HCT116 (cell line): ENCODE data around the gene ITPR1. TPM values are rescaled to one million over a fixed set of nuclear protein-coding genes. Genes with fewer than 3 reads are reported as not detected.

ENCODE experiments used
- ATAC-seq: fragments of 200-7000 bp; cut with Tn5 transposase; 2 replicates; pipeline ENCODE4 v1.9.1; 2020; ENCODE audit warnings: mild to moderate bottlenecking, moderate library complexity
- BruUV-seq: library from RNA; stranded (reverse); fragments of 400-500 nt; replicated peaks from 2 replicates; lab custom pipeline; 2021; lab: Mats Ljungman, UMichigan
- CTCF ChIA-PET: fragments of 300-600 bp; sonication (Branson Sonifier 250); formaldehyde crosslinking; loops from one replicate; lab custom pipeline; 2021; ENCODE audit warnings: antibody characterized with exemption; lab: Charles Lee
- POLR2A ChIA-PET: fragments of 300-600, 350-600 bp; sonication (Branson Sonifier 250); formaldehyde crosslinking; loops from one replicate; lab custom pipeline; 2021; ENCODE audit warnings: antibody characterized with exemption; lab: Charles Lee
- RAD21 ChIA-PET, 2 experiments: fragments of 300-600 bp; sonication (Branson Sonifier 250); formaldehyde crosslinking; loops; one replicate each; lab custom pipeline; 2023; ENCODE audit warnings: low total read pairs in 2 of 2; ENCODE audit not compliant: uncharacterized antibody in 2 of 2, unreplicated experiment in 2 of 2, low non-redundant PET in 1 of 2; lab: Charles Lee
- DNase-seq: peaks from one replicate; pipeline ENCODE4 v3.0.0-alpha.2; 2010; ENCODE audit warnings: low read depth, low spot score
- H2AFZ ChIP-seq: fragments of 200-600 bp; shearing (Covaris generic), sonication (generic); 2 replicates; pipeline ENCODE4 v1.6.1; 2017; ENCODE audit warnings: low read depth, mixed run types, mixed read lengths, antibody characterized with exemption, low read length; ENCODE audit not compliant: poor library complexity, severe bottlenecking
- H3K27ac ChIP-seq: 2 replicates; pipeline ENCODE4 v1.5.1; 2012; ENCODE audit warnings: low read depth, low read length
- H3K27me3 ChIP-seq: fragments of 200-600 bp; sonication (generic); 2 replicates; pipeline ENCODE4 v1.6.1; 2016; ENCODE audit warnings: mixed run types, low read length, mixed read lengths; ENCODE audit not compliant: insufficient read depth
- H3K36me3 ChIP-seq, 2 experiments: fragments of 200-500 bp in 1 of 2; fragments of 200-600 bp in 1 of 2; sonication (Bioruptor generic) in 1 of 2; sonication (generic) in 1 of 2; 2 replicates each; pipeline versions ENCODE4 v1.5.1 to v1.6.1; 2014 to 2016; ENCODE audit warnings: low read length in 2 of 2, inconsistent platforms in 1 of 2, mixed read lengths in 1 of 2, mixed run types in 1 of 2; ENCODE audit not compliant: insufficient read depth in 2 of 2, control insufficient read depth in 1 of 2
- H3K4me1 ChIP-seq, 2 experiments: fragments of 200-600 bp in 1 of 2; sonication (generic) in 1 of 2; 2 replicates each; pipeline versions ENCODE4 v1.5.1 to v1.6.1; 2012 to 2017; ENCODE audit warnings: low read length in 2 of 2, inconsistent platforms in 1 of 2, mild to moderate bottlenecking in 1 of 2, mixed read lengths in 1 of 2, mixed run types in 1 of 2, moderate library complexity in 1 of 2; ENCODE audit not compliant: insufficient read depth in 2 of 2, control insufficient read depth in 1 of 2
- H3K4me2 ChIP-seq: fragments of 200-600 bp; sonication (generic); 2 replicates; pipeline ENCODE4 v1.6.1; 2017; ENCODE audit warnings: mixed run types, low read length, mixed read lengths
- H3K4me3 ChIP-seq, 2 experiments: fragments of 200-600 bp in 1 of 2; sonication (generic) in 1 of 2; replicated peaks in 1 of 2; 2 replicates each; pipeline ENCODE4 v1.5.1; 2011 to 2016; ENCODE audit warnings: low read length in 2 of 2, control low read depth in 1 of 2, low read depth in 1 of 2, mild to moderate bottlenecking in 1 of 2, mixed read lengths in 1 of 2, mixed run types in 1 of 2
- H3K79me2 ChIP-seq: fragments of 200-600 bp; sonication (generic); 2 replicates; pipeline ENCODE4 v1.6.1; 2017; ENCODE audit warnings: mild to moderate bottlenecking, mixed run types, low read length, moderate library complexity, mixed read lengths; ENCODE audit not compliant: insufficient read depth
- H3K9ac ChIP-seq: fragments of 200-600 bp; sonication (generic); 2 replicates; pipeline ENCODE4 v1.6.1; 2016; ENCODE audit warnings: low read length, mixed read lengths
- H3K9me2 ChIP-seq: fragments of 200-600 bp; sonication (generic), shearing (Covaris generic); 2 replicates; pipeline ENCODE4 v1.6.1; 2017; ENCODE audit warnings: mixed run types, mild to moderate bottlenecking, moderate library complexity; ENCODE audit not compliant: insufficient read depth
- H3K9me3 ChIP-seq, 2 experiments: fragments of 200-500 bp in 1 of 2; fragments of 200-600 bp in 1 of 2; sonication (Bioruptor generic) in 1 of 2; sonication (generic) in 1 of 2; 2 replicates each; pipeline ENCODE4 v1.6.1; 2014 to 2017; ENCODE audit warnings: low read length in 2 of 2, mixed read lengths in 2 of 2, inconsistent platforms in 1 of 2, low read depth in 1 of 2, mild to moderate bottlenecking in 1 of 2, mixed run types in 1 of 2, moderate library complexity in 1 of 2; ENCODE audit not compliant: control insufficient read depth in 1 of 2, insufficient read depth in 1 of 2
- H4K20me1 ChIP-seq: fragments of 200-600 bp; sonication (generic), shearing (Covaris generic); 2 replicates; pipeline ENCODE4 v1.6.1; 2017; ENCODE audit warnings: mixed run types, mild to moderate bottlenecking, moderate library complexity; ENCODE audit not compliant: insufficient read depth
- CEBPB ChIP-seq: IDR thresholded peaks from 2 replicates; pipeline ENCODE4 v1.6.1; 2012; ENCODE audit warnings: low read depth
- FOSL1 ChIP-seq: IDR thresholded peaks from 2 replicates; pipeline ENCODE4 v1.6.1; 2012; ENCODE audit warnings: low read depth
- JUND ChIP-seq: IDR thresholded peaks from 2 replicates; pipeline ENCODE4 v1.6.1; 2012
- POLR2AphosphoS5 ChIP-seq: IDR thresholded peaks from 2 replicates; pipeline ENCODE4 v1.6.1; 2011; ENCODE audit warnings: mild to moderate bottlenecking, low read depth, low read length, moderate library complexity
- SIN3A ChIP-seq: IDR thresholded peaks from 2 replicates; pipeline ENCODE4 v1.6.1; 2012; ENCODE audit warnings: low read depth
- SP1 ChIP-seq: IDR thresholded peaks from 2 replicates; pipeline ENCODE4 v1.6.1; 2012; ENCODE audit warnings: low read depth
- SRF ChIP-seq: IDR thresholded peaks from 2 replicates; pipeline ENCODE4 v1.6.1; 2012; ENCODE audit warnings: low read depth
- TCF7L2 ChIP-seq: IDR thresholded peaks from 2 replicates; pipeline ENCODE4 v1.7.0; 2011; ENCODE audit warnings: borderline replicate concordance, inconsistent platforms; ENCODE audit not compliant: insufficient read depth, insufficient read length; ENCODE audit errors: extremely low read depth
- YY1 ChIP-seq: IDR thresholded peaks from 2 replicates; pipeline ENCODE4 v1.6.1; 2011; ENCODE audit warnings: low read length, low read depth, moderate library complexity, mild to moderate bottlenecking; ENCODE audit not compliant: insufficient replicate concordance; ENCODE audit errors: extremely low read depth
- ZFX ChIP-seq: fragments of 450-650 bp; IDR thresholded peaks from 2 replicates; pipeline ENCODE4 v1.6.1; 2017
- intact Hi-C: fragments of 100-400 bp; cut with micrococcal nuclease; formaldehyde crosslinking; loops from 2 replicates; pipeline ENCODE4 v1.10.0; 2022
- total RNA-seq: library from RNA; stranded (reverse); gene quantifications from one replicate; pipeline ENCODE4 v1.2.1, GENCODE V29; 2021; ENCODE audit not compliant: unreplicated experiment
- TF ChIP-seq, protein P1 (sequence below): IDR thresholded peaks from 2 replicates; pipeline ENCODE4 v1.6.1; 2011; ENCODE audit warnings: mild to moderate bottlenecking, low read length, moderate library complexity; ENCODE audit not compliant: insufficient replicate concordance; ENCODE audit errors: extremely low read depth
- TF ChIP-seq, protein P2 (sequence below): IDR thresholded peaks from 2 replicates; pipeline ENCODE4 v1.6.1; 2012
- TF ChIP-seq, protein P3 (sequence below): IDR thresholded peaks from 2 replicates; pipeline ENCODE4 v1.6.1; 2012; ENCODE audit warnings: low read depth
- TF ChIP-seq, protein P4 (sequence below): IDR thresholded peaks from 2 replicates; pipeline ENCODE4 v1.6.1; 2012

The ITPR1 gene
- total RNA-seq, 1 experiment from 2014 or later: 9.2 TPM

DNA sequence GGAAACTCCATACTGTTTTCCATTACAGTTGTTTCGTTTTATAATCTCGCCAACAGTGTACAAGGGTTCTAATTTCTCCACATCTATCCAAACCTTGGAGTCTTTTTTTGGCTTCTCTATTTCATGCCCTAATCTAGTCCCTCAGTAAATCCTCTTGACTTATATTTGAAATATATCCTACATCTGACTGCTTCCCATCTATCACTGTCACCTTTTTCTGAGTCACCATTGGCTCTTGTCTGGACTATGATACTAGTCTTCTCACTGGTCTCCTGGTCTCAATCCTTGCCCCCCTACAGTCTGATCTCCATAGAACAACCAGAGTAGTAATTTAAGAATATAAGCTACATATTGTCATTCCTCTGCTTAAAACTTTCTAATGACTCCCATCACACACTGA is 80.0 kb downstream of the ITPR1 start (continued):
- TF ChIP-seq, protein P1, sequence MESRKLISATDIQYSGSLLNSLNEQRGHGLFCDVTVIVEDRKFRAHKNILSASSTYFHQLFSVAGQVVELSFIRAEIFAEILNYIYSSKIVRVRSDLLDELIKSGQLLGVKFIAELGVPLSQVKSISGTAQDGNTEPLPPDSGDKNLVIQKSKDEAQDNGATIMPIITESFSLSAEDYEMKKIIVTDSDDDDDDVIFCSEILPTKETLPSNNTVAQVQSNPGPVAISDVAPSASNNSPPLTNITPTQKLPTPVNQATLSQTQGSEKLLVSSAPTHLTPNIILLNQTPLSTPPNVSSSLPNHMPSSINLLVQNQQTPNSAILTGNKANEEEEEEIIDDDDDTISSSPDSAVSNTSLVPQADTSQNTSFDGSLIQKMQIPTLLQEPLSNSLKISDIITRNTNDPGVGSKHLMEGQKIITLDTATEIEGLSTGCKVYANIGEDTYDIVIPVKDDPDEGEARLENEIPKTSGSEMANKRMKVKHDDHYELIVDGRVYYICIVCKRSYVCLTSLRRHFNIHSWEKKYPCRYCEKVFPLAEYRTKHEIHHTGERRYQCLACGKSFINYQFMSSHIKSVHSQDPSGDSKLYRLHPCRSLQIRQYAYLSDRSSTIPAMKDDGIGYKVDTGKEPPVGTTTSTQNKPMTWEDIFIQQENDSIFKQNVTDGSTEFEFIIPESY: no peak
- TF ChIP-seq POLR2AphosphoS5 (no peak), FOSL1 (no peak), SIN3A (no peak)
- TF ChIP-seq, protein P2, sequence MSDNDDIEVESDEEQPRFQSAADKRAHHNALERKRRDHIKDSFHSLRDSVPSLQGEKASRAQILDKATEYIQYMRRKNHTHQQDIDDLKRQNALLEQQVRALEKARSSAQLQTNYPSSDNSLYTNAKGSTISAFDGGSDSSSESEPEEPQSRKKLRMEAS: no peak
- TF ChIP-seq, all 23 proteins: peak for 0

DNA sequence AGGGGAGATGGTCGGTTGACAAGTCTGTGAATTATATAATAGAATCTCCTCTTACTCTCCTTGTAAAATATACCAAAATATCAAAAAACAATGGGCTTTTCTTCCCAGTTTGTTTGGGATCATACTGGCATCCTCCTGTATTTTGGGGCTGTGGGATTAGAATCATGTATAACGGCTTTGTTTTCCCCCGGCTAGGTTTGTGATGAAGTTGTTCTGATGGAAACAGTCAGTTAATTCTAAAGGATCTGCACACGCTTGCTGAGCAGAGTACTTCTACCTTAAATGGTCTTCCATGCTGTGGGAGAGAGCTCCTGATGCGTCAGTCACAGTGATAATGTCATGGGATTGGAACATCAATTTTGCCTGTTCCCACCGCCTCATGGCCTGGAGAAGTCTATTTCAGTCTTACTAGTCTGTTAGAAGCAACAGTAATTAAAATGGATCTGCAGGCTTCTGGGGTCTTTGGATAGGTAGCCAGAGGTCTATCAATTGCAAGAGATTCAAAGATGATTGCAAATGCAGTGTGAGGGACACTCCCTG is 81.3 kb downstream of the ITPR1 start:
- Histone ChIP-seq H3K27me3 (0 out of 2 replicates have a peak, but pooled peaks cover 3% of the 10 kb centered on the region), H3K9ac (no peak overlapping the region), H2AFZ (no peak overlapping the region), H3K4me2 (no peak overlapping the region), H3K4me1 (no peaks in the 10 kb centered on the region), H3K27ac (no peak overlapping the region), H3K4me3 (no peak overlapping the region), H3K9me2 (no peaks in the 10 kb centered on the region), H3K9me3 (no peaks in the 10 kb centered on the region), H4K20me1 (no peaks in the 10 kb centered on the region), H3K36me3 (no peaks in the 10 kb centered on the region), H3K79me2 (no peaks in the 10 kb centered on the region)
- TF ChIP-seq POLR2AphosphoS5 (no peak), ZFX (no peak), CEBPB (no peak), YY1 (no peak), SRF (no peak), TCF7L2 (no peak), SP1 (no peak), JUND (no peak), SIN3A (no peak)
- TF ChIP-seq, protein P2: no peak
- TF ChIP-seq, protein P3, sequence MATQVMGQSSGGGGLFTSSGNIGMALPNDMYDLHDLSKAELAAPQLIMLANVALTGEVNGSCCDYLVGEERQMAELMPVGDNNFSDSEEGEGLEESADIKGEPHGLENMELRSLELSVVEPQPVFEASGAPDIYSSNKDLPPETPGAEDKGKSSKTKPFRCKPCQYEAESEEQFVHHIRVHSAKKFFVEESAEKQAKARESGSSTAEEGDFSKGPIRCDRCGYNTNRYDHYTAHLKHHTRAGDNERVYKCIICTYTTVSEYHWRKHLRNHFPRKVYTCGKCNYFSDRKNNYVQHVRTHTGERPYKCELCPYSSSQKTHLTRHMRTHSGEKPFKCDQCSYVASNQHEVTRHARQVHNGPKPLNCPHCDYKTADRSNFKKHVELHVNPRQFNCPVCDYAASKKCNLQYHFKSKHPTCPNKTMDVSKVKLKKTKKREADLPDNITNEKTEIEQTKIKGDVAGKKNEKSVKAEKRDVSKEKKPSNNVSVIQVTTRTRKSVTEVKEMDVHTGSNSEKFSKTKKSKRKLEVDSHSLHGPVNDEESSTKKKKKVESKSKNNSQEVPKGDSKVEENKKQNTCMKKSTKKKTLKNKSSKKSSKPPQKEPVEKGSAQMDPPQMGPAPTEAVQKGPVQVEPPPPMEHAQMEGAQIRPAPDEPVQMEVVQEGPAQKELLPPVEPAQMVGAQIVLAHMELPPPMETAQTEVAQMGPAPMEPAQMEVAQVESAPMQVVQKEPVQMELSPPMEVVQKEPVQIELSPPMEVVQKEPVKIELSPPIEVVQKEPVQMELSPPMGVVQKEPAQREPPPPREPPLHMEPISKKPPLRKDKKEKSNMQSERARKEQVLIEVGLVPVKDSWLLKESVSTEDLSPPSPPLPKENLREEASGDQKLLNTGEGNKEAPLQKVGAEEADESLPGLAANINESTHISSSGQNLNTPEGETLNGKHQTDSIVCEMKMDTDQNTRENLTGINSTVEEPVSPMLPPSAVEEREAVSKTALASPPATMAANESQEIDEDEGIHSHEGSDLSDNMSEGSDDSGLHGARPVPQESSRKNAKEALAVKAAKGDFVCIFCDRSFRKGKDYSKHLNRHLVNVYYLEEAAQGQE: no peak
- TF ChIP-seq, protein P1: no peak
- TF ChIP-seq, protein P4, sequence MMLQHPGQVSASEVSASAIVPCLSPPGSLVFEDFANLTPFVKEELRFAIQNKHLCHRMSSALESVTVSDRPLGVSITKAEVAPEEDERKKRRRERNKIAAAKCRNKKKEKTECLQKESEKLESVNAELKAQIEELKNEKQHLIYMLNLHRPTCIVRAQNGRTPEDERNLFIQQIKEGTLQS: no peak
- no TSS peak for BruUV-seq
- CTCF ChIA-PET: no interaction called here
- RAD21 ChIA-PET: no interaction called here
- ATAC-seq: no peak
- intact Hi-C loops: no loop called here
- POLR2A ChIA-PET: no interaction called here
- DNase-seq: no peak
